ENCODE results near the gene SLC22A2.
A peak's percentile ranks its signal among the peaks of the same experiment; 100 is the strongest.
"Not testable (repeated sequence)": the region's sequence is repeated elsewhere in the genome, so short reads cannot be mapped to it uniquely, and the experiment has no call there.

Gene SLC22A2

DNA sequence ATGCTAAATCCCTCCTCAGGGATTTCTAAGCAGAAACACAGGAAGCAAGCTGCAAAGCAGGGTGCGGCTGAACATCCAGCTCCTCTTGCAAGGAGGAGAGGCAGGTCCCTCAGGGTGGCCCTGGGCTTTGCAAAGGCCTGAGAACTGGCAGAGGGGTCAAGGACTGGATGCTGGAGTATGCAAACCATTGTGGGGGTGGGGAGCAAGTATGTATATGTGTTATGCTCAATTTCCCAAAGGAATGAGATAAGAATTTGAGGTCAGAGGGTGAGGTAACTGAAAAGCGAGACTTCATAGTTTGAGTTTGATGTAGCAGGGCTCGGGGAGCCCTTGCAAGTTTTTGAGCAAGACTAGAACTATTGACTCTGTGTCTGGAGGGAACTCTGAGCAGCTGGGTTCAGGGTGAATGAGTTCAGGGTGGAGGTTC is 11.2 kb downstream of the SLC22A2 start:
- no peaks in the 10 kb centered on the region for H3K9me3 ChIP-seq (ENCODE audit: control insufficient read depth, insufficient read depth, low read depth, low read length)
- no peak overlapping the region for H3K27ac ChIP-seq (ENCODE audit: low read depth, low read length)
- no peaks in the 10 kb centered on the region for H3K27me3 ChIP-seq (ENCODE audit: control insufficient read depth, insufficient read depth, low read length)
- no peaks in the 10 kb centered on the region for H3K36me3 ChIP-seq (ENCODE audit: control insufficient read depth, insufficient read depth, low read length)
- peaks cover 38% of the 10 kb centered on the region for H3K4me1 ChIP-seq (ENCODE audit: control insufficient read depth, insufficient read depth, low read length)
- no peak overlapping the region for H3K4me3 ChIP-seq (ENCODE audit: low read depth, low read length)
- no peak overlapping the region for H3K9ac ChIP-seq (ENCODE audit: low read length)

DNA sequence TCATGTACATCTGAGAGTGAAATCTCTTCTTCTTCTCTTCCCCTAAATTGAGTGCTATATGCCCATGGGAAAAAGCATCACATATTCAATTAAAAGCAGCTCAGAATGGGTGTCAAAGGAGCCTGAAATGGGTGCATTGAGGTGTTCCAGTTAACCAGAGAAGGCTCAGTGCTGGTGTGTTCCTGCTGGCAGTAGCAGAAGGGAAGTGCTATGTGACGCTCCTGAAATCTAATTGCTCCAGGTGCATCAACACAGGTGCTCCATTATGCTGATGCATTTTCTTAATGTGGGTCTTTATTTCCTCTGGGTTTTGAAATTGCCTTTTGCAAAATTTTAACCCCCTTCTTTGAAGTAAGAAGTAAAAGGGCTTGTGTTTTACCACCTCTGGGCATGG is 17.9 kb downstream of the SLC22A2 start:
- H3K36me3 ChIP-seq (ENCODE audit: control insufficient read depth, insufficient read depth, low read length), result no peaks in the 10 kb centered on the region; the same call in 1 of the 2 replicates
- no peak overlapping the region for H3K4me3 ChIP-seq (ENCODE audit: low read depth, low read length)
- H3K27ac ChIP-seq (ENCODE audit: low read depth, low read length), result no peak overlapping the region

DNA sequence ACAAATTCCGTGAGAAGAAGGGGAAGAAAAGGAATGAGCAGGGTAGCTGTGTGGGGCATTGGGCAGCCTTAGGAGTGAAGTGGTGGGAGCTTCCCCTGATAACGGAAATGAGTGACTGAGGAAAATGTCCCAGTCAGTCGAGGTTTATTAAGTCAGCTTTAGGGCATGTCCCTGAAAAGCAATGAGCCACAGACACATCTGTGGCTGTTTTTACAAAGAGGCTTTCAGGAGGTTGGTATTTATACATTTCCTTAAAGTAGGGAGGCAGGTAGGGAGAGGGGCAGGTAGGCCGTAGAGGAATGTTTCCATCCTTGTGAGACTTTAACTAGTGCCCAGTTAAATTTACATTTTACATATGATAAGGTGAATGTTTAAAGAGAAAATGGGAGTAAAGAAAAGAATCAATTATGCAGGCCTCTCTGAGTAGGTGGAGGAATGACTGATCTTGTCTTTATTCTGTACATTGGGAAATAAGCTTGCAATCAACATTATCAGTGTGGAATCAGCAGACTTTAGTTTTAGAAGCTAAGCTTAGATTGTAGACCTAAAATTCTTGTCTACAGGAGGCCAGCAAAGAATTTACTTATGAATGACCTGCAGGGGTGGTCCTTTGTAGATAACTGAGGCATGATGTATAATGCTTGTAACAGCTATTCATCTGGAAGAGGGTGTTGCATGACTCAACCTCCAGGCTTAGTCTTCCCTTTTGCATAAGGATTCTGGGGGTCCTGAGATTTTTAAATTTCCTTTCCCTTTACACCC is 18.5 kb downstream of the SLC22A2 start:
- H3K9ac ChIP-seq (ENCODE audit: low read length), result peak overlapping the region; percentile 34
- peak overlapping the region; percentile 4; the same call in 1 of the 2 replicates for H3K4me3 ChIP-seq (ENCODE audit: low read depth, low read length)
- peak overlapping the region; percentile 76; the same call in 1 of the 2 replicates for H3K27ac ChIP-seq (ENCODE audit: low read depth, low read length)
- no peaks in the 10 kb centered on the region; the same call in 1 of the 2 replicates for H3K36me3 ChIP-seq (ENCODE audit: control insufficient read depth, insufficient read depth, low read length)
- peaks cover 19% of the 10 kb centered on the region for H3K4me1 ChIP-seq (ENCODE audit: control insufficient read depth, insufficient read depth, low read length)
- H3K27me3 ChIP-seq (ENCODE audit: control insufficient read depth, insufficient read depth, low read length), result no peaks in the 10 kb centered on the region
- H3K9me3 ChIP-seq (ENCODE audit: control insufficient read depth, insufficient read depth, low read depth, low read length), result peaks cover 32% of the 10 kb centered on the region

More for the DNA sequence above, 17.9 kb downstream of the SLC22A2 start:
- Histone ChIP-seq H3K9ac (ENCODE audit: low read length) (no peak overlapping the region), H3K4me1 (ENCODE audit: control insufficient read depth, insufficient read depth, low read length) (peaks cover 19% of the 10 kb centered on the region), H3K27me3 (ENCODE audit: control insufficient read depth, insufficient read depth, low read length) (no peaks in the 10 kb centered on the region), H3K9me3 (ENCODE audit: control insufficient read depth, insufficient read depth, low read depth, low read length) (peaks cover 27% of the 10 kb centered on the region)

DNA sequence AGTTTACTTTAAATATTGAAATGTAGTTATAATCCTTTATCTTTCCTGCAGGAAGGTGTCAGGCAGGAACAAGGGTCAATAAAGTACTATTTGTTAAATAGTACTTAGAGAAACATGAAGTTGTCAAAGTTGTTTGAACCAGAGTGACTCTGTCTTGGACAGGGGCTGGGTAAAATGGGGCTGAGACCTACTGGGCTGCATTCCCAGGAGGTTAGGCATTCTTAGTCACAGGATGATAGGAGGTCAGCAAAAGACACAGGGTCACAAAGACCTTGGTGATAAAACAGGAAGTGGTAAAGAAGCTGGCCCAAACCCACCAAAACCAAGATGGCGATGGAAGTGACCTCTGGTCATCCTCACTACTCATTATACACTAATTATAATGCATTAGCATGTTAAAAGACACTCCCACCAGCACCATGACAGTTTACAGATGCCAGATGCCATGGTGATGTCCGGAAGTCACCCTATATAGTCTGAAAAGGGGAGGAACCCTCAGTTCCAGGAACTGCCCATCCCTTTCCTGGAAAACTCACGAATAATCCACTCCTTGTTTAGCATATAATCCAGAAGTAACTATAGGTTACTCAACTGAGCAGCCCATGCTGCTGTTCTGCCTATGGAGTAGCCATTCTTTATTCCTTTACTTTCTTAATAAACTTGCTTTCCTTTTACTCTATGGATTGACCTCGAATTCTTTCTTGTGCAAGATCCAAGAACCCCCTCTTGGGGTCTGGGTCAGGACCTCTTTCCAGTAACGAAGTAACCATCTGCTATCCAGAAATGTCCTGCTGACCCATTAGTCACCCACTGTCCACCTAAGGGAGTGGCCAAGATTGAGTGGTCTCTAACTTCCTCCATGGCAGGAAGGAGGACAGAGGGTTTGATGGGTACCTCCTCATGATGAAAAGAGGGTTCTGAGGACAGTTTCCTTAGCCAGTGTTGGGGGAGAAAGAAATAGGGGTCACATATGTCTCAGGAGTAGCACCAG is 19.6 kb downstream of the SLC22A2 start:
- Histone ChIP-seq H3K27ac (ENCODE audit: low read depth, low read length) (peak overlapping the region; percentile 76; the same call in 1 of the 2 replicates), H3K27me3 (ENCODE audit: control insufficient read depth, insufficient read depth, low read length) (no peaks in the 10 kb centered on the region), H3K4me3 (ENCODE audit: low read depth, low read length) (0 out of 2 replicates have a peak overlapping the region, but pooled peaks have one; percentile 11), H3K9me3 (ENCODE audit: control insufficient read depth, insufficient read depth, low read depth, low read length) (peaks cover 40% of the 10 kb centered on the region), H3K36me3 (ENCODE audit: control insufficient read depth, insufficient read depth, low read length) (no peaks in the 10 kb centered on the region; the same call in 1 of the 2 replicates), H3K9ac (ENCODE audit: low read length) (peak overlapping the region; percentile 34), H3K4me1 (ENCODE audit: control insufficient read depth, insufficient read depth, low read length) (peaks cover 19% of the 10 kb centered on the region)

DNA sequence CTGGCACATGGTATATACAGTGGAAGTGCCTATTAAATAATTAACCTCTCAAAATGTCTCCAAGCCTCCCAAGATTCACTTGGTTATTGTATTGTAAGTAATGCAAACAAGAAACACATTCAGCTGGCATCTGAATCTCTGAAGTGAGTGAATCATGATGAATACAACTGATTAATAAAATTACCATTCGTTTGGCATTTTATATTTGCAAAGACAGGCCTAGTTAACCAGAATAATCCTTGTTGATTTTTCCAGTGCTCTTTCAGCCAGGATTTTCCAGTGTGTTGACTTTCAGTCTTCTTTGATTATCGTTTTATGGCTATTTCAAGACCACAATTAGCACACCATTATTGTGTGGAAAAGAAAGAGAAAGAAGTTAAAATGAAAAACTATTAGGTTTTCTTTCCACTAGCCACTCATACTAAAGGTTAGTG is 20.3 kb downstream of the SLC22A2 start:
- H3K9me3 ChIP-seq (ENCODE audit: control insufficient read depth, insufficient read depth, low read depth, low read length), result peaks cover 40% of the 10 kb centered on the region
- H3K36me3 ChIP-seq (ENCODE audit: control insufficient read depth, insufficient read depth, low read length), result no peaks in the 10 kb centered on the region; the same call in 1 of the 2 replicates
- no peak overlapping the region; the same call in 1 of the 2 replicates for H3K27ac ChIP-seq (ENCODE audit: low read depth, low read length)
- no peak overlapping the region for H3K9ac ChIP-seq (ENCODE audit: low read length)
- no peak overlapping the region for H3K4me3 ChIP-seq (ENCODE audit: low read depth, low read length)
- peaks cover 19% of the 10 kb centered on the region for H3K4me1 ChIP-seq (ENCODE audit: control insufficient read depth, insufficient read depth, low read length)
- no peaks in the 10 kb centered on the region for H3K27me3 ChIP-seq (ENCODE audit: control insufficient read depth, insufficient read depth, low read length)

DNA sequence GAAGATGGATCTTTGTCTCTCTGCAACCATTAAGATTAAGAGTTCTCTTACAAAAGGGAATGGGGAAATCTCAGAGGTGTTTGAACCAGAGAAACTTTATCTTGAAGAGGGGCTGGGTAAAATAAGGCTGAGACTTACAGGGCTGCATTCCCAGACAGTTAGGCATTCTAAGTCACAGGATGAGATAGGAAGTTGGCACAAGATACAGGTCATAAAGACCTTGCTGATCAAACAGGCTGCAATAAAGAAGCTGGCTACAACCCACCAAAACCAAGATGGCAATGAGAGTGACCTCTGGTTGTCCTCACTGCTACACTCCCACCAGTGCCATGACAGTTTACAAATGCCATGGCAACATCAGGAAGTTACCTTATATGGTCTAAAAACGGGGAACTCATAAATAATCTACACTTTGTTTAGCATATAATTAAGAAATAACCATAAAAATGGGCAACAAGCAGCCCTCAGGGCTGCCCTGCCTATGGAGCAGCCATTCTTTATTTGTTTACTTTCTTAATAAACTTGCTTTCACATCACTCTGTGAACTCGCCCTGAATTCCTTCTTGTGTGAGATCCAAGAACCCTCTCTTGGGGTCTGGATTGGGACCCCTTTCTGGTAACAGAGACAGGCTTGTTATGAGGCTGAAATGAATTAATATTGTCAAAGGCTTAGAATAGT is 20.9 kb downstream of the SLC22A2 start:
- peaks cover 40% of the 10 kb centered on the region for H3K9me3 ChIP-seq (ENCODE audit: control insufficient read depth, insufficient read depth, low read depth, low read length)
- H3K4me1 ChIP-seq (ENCODE audit: control insufficient read depth, insufficient read depth, low read length), result peaks cover 19% of the 10 kb centered on the region
- not testable (repeated sequence) for H3K9ac ChIP-seq (ENCODE audit: low read length); H3K27ac ChIP-seq (ENCODE audit: low read depth, low read length); H3K36me3 ChIP-seq (ENCODE audit: control insufficient read depth, insufficient read depth, low read length); H3K27me3 ChIP-seq (ENCODE audit: control insufficient read depth, insufficient read depth, low read length); H3K4me3 ChIP-seq (ENCODE audit: low read depth, low read length)

DNA sequence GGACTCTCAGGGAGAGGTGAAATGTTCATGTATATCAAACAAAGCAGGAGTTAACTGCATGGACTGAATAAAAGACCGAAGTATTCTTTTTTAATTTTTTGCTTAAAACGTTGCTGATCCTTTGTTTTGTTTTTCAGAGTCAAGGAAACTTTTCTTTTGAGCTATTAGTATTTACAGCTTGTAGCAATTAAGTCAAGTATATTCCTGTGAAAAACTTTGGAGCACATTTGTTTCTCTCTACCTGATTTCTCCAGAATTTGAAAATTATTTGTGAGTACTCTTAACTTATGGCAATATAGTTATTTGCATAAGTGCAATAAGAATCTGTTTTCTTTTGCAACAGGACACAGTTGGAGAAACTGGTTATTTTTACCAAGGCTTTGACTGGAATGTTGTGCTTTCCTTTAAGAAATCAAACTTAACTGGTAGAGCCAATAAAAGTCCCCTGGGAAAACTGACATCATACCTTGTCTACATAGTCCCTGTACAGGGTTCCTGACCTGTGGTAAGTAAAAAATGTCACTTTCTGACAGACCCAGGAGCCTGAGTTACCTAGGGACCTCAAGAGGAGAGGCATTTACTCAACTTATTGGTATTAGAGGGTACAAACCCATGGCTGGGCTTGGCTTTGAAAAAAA is 22.3 kb downstream of the SLC22A2 start:
- peaks cover 19% of the 10 kb centered on the region for H3K4me1 ChIP-seq (ENCODE audit: control insufficient read depth, insufficient read depth, low read length)
- H3K27me3 ChIP-seq (ENCODE audit: control insufficient read depth, insufficient read depth, low read length); H3K36me3 ChIP-seq (ENCODE audit: control insufficient read depth, insufficient read depth, low read length); H3K4me3 ChIP-seq (ENCODE audit: low read depth, low read length); H3K9ac ChIP-seq (ENCODE audit: low read length); H3K27ac ChIP-seq (ENCODE audit: low read depth, low read length): not testable (repeated sequence)
- peaks cover 40% of the 10 kb centered on the region for H3K9me3 ChIP-seq (ENCODE audit: control insufficient read depth, insufficient read depth, low read depth, low read length)

DNA sequence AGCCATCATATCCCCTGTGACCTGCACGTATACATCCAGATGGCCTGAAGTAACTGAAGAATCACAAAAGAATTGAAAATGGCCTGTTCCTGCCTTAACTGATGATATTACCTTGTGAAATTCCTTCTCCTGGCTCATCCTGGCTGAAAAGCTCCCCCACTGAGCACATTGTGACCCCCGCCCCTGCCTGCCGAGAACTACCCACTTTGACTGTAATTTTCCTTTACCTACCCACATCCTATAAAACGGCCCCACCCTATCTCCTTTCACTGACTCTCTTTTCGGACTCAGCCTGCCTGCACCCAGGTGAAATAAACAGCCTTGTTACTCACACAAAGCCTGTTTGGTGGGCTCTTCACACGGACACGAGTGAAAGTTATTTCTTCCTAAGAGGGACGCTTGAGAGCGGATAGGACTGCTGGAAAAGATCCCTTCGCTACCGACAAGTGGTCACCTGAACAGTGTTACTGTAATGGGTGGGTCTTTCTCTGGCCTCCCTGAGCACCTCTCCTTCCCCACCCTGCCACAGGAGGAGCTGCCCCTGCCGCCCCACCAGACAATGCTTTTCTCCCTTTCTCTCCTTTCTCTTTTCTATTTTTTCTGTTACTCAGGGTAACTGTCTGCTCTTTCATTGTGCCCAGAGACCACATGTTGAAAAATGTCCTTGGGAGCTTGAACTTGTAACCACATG is 24.5 kb downstream of the SLC22A2 start:
- not testable (repeated sequence) for H3K27ac ChIP-seq (ENCODE audit: low read depth, low read length); H3K36me3 ChIP-seq (ENCODE audit: control insufficient read depth, insufficient read depth, low read length); H3K4me1 ChIP-seq (ENCODE audit: control insufficient read depth, insufficient read depth, low read length); H3K27me3 ChIP-seq (ENCODE audit: control insufficient read depth, insufficient read depth, low read length)
- H3K9me3 ChIP-seq (ENCODE audit: control insufficient read depth, insufficient read depth, low read depth, low read length), result peaks cover 41% of the 10 kb centered on the region
- peak overlapping the region; percentile 26; the same call in 1 of the 2 replicates for H3K4me3 ChIP-seq (ENCODE audit: low read depth, low read length)
- H3K9ac ChIP-seq (ENCODE audit: low read length), result peak overlapping the region; percentile 62

DNA sequence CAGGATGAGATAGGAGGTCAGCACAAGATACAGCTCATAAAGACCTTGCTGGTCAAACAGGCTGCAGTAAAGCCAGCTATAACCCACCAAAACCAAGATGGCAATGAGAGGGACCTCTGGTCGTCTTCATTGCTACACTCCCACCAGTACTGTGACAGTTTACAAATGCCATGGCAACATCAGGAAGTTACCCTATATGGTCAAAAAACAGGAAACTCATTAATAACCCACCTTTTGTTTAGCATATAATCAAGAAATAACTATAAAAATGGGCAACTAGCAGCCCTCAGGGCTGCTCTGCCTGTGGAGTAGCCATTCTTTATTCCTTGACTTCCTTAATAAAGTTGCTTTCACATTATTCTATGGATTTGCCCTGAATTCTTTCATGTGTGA is 30.9 kb downstream of the SLC22A2 start:
- H3K4me1 ChIP-seq (ENCODE audit: control insufficient read depth, insufficient read depth, low read length), result peaks cover 29% of the 10 kb centered on the region; the same call in 1 of the 2 replicates
- H3K27ac ChIP-seq (ENCODE audit: low read depth, low read length), result peak overlapping the region; percentile 83; the same call in 1 of the 2 replicates
- H3K9me3 ChIP-seq (ENCODE audit: control insufficient read depth, insufficient read depth, low read depth, low read length), result peaks cover 2% of the 10 kb centered on the region; the same call in 1 of the 2 replicates
- no peak overlapping the region for H3K4me3 ChIP-seq (ENCODE audit: low read depth, low read length)
- H3K36me3 ChIP-seq (ENCODE audit: control insufficient read depth, insufficient read depth, low read length), result no peaks in the 10 kb centered on the region
- peak overlapping the region; percentile 60 for H3K9ac ChIP-seq (ENCODE audit: low read length)
- no peaks in the 10 kb centered on the region for H3K27me3 ChIP-seq (ENCODE audit: control insufficient read depth, insufficient read depth, low read length)
